Nephron (organoid): Measurements from ENCODE around the gene DPM2.

Source experiments
- H3K27ac Mint-ChIP-seq, 3 experiments: 2 replicates each; pipeline ENCODE4 v1.8.0; 2020; ENCODE audit warnings: mixed read lengths in 3 of 3, mild to moderate bottlenecking in 2 of 3, moderate library complexity in 1 of 3
- H3K27me3 Mint-ChIP-seq: 2 replicates; pipeline ENCODE4 v1.8.0; 2021; ENCODE audit warnings: low read depth, mild to moderate bottlenecking, moderate library complexity, mixed read lengths
- H3K36me3 Mint-ChIP-seq: 2 replicates; pipeline ENCODE4 v1.8.0; 2020; ENCODE audit warnings: low read depth, mixed read lengths
- H3K4me1 Mint-ChIP-seq: 2 replicates; pipeline ENCODE4 v1.8.0; 2020; ENCODE audit warnings: mixed read lengths
- H3K4me3 Mint-ChIP-seq, 3 experiments: 2 replicates each; pipeline ENCODE4 v1.8.0; 2020; ENCODE audit warnings: mild to moderate bottlenecking in 3 of 3, mixed read lengths in 3 of 3, moderate library complexity in 2 of 3
- H3K9me3 Mint-ChIP-seq: 2 replicates; pipeline ENCODE4 v1.8.0; 2020; ENCODE audit warnings: mixed read lengths
- CTCF ChIP-seq, 3 experiments: fragments of 200-600 bp; sonication (generic); IDR thresholded peaks; one replicate each; pipeline ENCODE4 v1.5.0; 2021; ENCODE audit warnings: antibody characterized with exemption in 3 of 3; ENCODE audit not compliant: unreplicated experiment in 3 of 3

DPM2 gene

GRCh38 chr9:127970401-127971313 lies 33.0 kb upstream of the DPM2 start:
- Mint-ChIP-seq H3K4me3 (peak overlapping the region in 1 of 3 experiments; percentile 24), H3K4me1 (peaks cover 81% of the 10 kb centered on the region), H3K36me3 (no peaks in the 10 kb centered on the region), H3K27me3 (no peaks in the 10 kb centered on the region), H3K9me3 (no peaks in the 10 kb centered on the region), H3K27ac (peak overlapping the region; percentile 92 to 97 (median 94))
- TF ChIP-seq CTCF (IDR thresholded peaks at IDR 0.05; ENCODE audit: unreplicated experiment in 3 of 3), result no peak

GRCh38 chr9:127968700-127969383 lies 31.2 kb upstream of the DPM2 start:
- no peak for TF ChIP-seq CTCF (IDR thresholded peaks at IDR 0.05; ENCODE audit: unreplicated experiment in 3 of 3)
- Mint-ChIP-seq H3K4me1 (peaks cover 73% of the 10 kb centered on the region), H3K27ac (peak overlapping the region; percentile 92 to 97 (median 94)), H3K4me3 (peak overlapping the region in 1 of 3 experiments; percentile 29), H3K9me3 (no peaks in the 10 kb centered on the region), H3K27me3 (no peaks in the 10 kb centered on the region), H3K36me3 (no peaks in the 10 kb centered on the region)

- Mint-ChIP-seq H3K27ac (peak overlapping the region; percentile 92 to 97 (median 94)), H3K9me3 (no peaks in the 10 kb centered on the region), H3K4me1 (peaks cover 76% of the 10 kb centered on the region), H3K4me3 (no peak overlapping the region), H3K27me3 (no peaks in the 10 kb centered on the region), H3K36me3 (no peaks in the 10 kb centered on the region)
- TF ChIP-seq CTCF (IDR thresholded peaks at IDR 0.05; ENCODE audit: unreplicated experiment in 3 of 3), result no peak
Observed at GRCh38 chr9:127968042-127968441, 30.4 kb upstream of the DPM2 start.

GRCh38 chr9:127967151-127967809 lies 29.6 kb upstream of the DPM2 start:
- Mint-ChIP-seq H3K36me3 (no peaks in the 10 kb centered on the region), H3K27me3 (no peaks in the 10 kb centered on the region), H3K9me3 (no peaks in the 10 kb centered on the region), H3K4me1 (peaks cover 76% of the 10 kb centered on the region), H3K27ac (peak overlapping the region; percentile 94 to 95 (median 95)), H3K4me3 (no peak overlapping the region)
- TF ChIP-seq CTCF (IDR thresholded peaks at IDR 0.05; ENCODE audit: unreplicated experiment in 3 of 3), result no peak

GRCh38 chr9:127966416-127967150 lies 28.9 kb upstream of the DPM2 start:
- Mint-ChIP-seq H3K4me1 (peaks cover 76% of the 10 kb centered on the region), H3K27ac (peak overlapping the region; percentile 94 to 95 (median 95)), H3K4me3 (no peak overlapping the region), H3K27me3 (no peaks in the 10 kb centered on the region), H3K36me3 (peaks cover under 1% of the 10 kb centered on the region), H3K9me3 (no peaks in the 10 kb centered on the region)
- no peak for TF ChIP-seq CTCF (IDR thresholded peaks at IDR 0.05; ENCODE audit: unreplicated experiment in 3 of 3)
